Tibial nerve (tissue), 4 donors: ENCODE data around the gene MFAP3L.

Experiments
- EP300 ChIP-seq, 2 donors: sonication (generic); formaldehyde crosslinking; IDR thresholded peaks; one replicate each; pipeline ENCODE4 v1.6.1; 2017; ENCODE audit warnings: antibody characterized with exemption in 2 of 2, mild to moderate bottlenecking in 1 of 2
- POLR2A ChIP-seq, 2 donors: fragments of 450-650 bp; IDR thresholded peaks; one replicate each; pipeline ENCODE4 v1.6.1; 2017; ENCODE audit warnings: antibody characterized with exemption in 2 of 2, mild to moderate bottlenecking in 2 of 2, moderate library complexity in 2 of 2
- TF ChIP-seq, protein P1 (sequence below), 5 experiments: fragments of 200-600 bp in 3 of 5; fragments of 450-650 bp in 2 of 5; sonication (generic) in 3 of 5; IDR thresholded peaks; one replicate each; pipeline ENCODE4 v1.5.1; 2016 to 2019; ENCODE audit warnings: antibody characterized with exemption in 5 of 5, mild to moderate bottlenecking in 3 of 5, moderate library complexity in 2 of 5

DNA sequence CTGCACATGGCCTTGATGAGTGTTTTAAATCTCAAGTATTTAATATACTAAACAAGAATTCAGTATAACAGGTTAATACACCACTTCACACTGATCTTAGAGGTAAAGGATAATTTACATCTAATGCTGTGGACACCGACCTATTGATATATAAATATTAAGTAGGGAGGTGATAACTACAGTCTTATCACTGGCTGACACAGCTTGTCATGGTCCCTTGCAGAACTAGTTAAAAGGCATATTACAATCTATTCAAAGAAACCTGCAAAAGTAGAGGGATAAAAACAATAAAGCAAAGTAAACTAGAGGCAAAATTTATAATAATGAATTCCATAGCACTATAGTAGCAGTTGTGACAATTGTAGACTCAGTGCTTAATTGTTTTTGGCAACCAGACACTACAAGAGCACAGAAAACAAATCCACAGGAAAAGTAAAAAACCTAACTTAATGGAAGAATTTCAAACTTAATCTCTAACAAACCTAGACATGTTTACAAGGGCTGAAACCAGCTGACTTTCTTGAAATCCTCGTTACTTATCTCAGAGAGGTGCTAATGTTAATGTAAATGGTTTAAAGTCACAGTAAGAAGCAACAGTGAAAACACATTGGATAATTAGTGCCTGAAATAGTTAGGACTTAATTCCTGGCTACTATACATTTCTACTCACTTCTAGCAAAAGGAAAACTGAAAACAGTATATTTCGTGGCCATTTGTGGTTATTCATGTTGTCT, 25.0 kb downstream of the MFAP3L start:
- TF ChIP-seq, protein P1, sequence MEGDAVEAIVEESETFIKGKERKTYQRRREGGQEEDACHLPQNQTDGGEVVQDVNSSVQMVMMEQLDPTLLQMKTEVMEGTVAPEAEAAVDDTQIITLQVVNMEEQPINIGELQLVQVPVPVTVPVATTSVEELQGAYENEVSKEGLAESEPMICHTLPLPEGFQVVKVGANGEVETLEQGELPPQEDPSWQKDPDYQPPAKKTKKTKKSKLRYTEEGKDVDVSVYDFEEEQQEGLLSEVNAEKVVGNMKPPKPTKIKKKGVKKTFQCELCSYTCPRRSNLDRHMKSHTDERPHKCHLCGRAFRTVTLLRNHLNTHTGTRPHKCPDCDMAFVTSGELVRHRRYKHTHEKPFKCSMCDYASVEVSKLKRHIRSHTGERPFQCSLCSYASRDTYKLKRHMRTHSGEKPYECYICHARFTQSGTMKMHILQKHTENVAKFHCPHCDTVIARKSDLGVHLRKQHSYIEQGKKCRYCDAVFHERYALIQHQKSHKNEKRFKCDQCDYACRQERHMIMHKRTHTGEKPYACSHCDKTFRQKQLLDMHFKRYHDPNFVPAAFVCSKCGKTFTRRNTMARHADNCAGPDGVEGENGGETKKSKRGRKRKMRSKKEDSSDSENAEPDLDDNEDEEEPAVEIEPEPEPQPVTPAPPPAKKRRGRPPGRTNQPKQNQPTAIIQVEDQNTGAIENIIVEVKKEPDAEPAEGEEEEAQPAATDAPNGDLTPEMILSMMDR (IDR thresholded peaks at IDR 0.05): no peak
- TF ChIP-seq EP300 (IDR thresholded peaks at IDR 0.05) (no peak), POLR2A (IDR thresholded peaks at IDR 0.05) (no peak)
